Body of pancreas (tissue), 4 donors: Measurements from ENCODE around the gene AK5. TPM values are rescaled to one million over a fixed set of nuclear protein-coding genes. Genes with fewer than 3 reads are reported as not detected.

ENCODE experiments used
- ATAC-seq: fragments of 150-250 bp; one replicate; pipeline ENCODE4 v1.9.1; 2016
- DNase-seq, 4 donors: peaks; one replicate each; pipeline ENCODE4 v3.0.0-alpha.2; 2019
- H3K27ac ChIP-seq, 4 donors: fragments of 200-600 bp; sonication (generic); 1 replicate in 3 of 4; 2 replicates in 1 of 4; pipeline versions ENCODE4 v1.5.1 to v1.6.1; 2016 to 2019; ENCODE audit warnings: mild to moderate bottlenecking in 1 of 4, mixed read lengths in 1 of 4, moderate library complexity in 1 of 4
- H3K27me3 ChIP-seq, 2 donors: fragments of 200-600 bp; sonication (generic); one replicate each; pipeline ENCODE4 v1.6.0; 2016; ENCODE audit warnings: mild to moderate bottlenecking in 1 of 2
- H3K36me3 ChIP-seq, 2 donors: fragments of 200-600 bp; sonication (generic); replicated peaks in 1 of 2; 2 replicates each; pipeline ENCODE4 v1.5.1; 2016; ENCODE audit warnings: low read depth in 2 of 2; ENCODE audit not compliant: insufficient read depth in 1 of 2
- H3K4me1 ChIP-seq: fragments of 200-600 bp; sonication (generic); one replicate; pipeline ENCODE4 v1.6.0; 2016
- H3K4me3 ChIP-seq, 2 donors: fragments of 200-600 bp; sonication (generic); 1 replicate in 1 of 2; 2 replicates in 1 of 2; pipeline ENCODE4 v1.5.1; 2016 to 2019
- H3K9me3 ChIP-seq, 3 donors: fragments of 200-600 bp; sonication (generic); 1 replicate in 2 of 3; 2 replicates in 1 of 3; pipeline ENCODE4 v1.5.1; 2016
- POLR2A ChIP-seq, 3 donors: fragments of 450-650 bp; IDR thresholded peaks; one replicate each; pipeline ENCODE4 v1.6.1; 2016; ENCODE audit warnings: antibody characterized with exemption in 3 of 3, mild to moderate bottlenecking in 2 of 3
- WGBS, 2 donors: methylation state at CpG; one replicate each; pipeline ENCODE4 v1.1.5; 2017; 5-methylcytosine and 5-hydroxymethylcytosine counted together
- intact Hi-C: fragments of 100-400 bp; cut with DNase I; formaldehyde crosslinking; loops from one replicate; pipeline ENCODE4 v1.15.1; 2023
- total RNA-seq, 2 donors: library from RNA; depleted of rRNA; stranded (reverse); fragments of >200 nt; gene quantifications; one replicate each; pipeline ENCODE4 v1.1.0, GENCODE V29; 2016
- TF ChIP-seq, protein P1 (sequence below), 7 experiments: fragments of 450-650 bp in 4 of 7; fragments of 200-600 bp in 3 of 7; sonication (generic) in 3 of 7; IDR thresholded peaks; one replicate each; pipeline ENCODE4 v1.5.1; 2016 to 2019; ENCODE audit warnings: antibody characterized with exemption in 7 of 7

AK5 gene
- total RNA-seq, 2 donors from 2014 or later = not detected

DNA sequence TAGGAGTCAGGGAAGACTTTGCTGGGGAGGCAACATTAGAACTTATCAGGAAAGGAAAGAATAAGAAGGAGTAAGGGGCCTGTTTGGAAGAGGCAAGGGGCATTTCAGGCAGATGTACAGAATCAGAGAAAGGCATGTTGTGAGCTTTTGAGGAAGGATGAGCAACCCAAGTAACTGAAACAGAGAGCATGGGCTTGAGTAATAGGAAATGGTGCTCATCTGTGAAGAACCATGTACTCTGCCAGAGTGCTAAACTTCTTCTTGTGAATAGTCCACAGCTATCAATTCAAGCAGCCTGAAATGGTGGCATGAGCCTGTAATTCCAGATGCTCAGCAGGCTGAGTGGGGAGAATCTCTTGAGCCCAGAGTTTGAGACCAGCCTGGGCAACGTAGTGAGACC lies 43.4 kb upstream of the AK5 start:
- 56 to 57% methylated on average over 1 of the region's 1 CpG for WGBS, 2 donors
- Histone ChIP-seq H3K9me3 (no peaks in the 10 kb centered on the region), H3K4me1 (no peaks in the 10 kb centered on the region), H3K27me3 (no peaks in the 10 kb centered on the region), H3K4me3 (no peak overlapping the region), H3K27ac (no peak overlapping the region), H3K36me3 (no peaks in the 10 kb centered on the region)
- TF ChIP-seq, protein P1, sequence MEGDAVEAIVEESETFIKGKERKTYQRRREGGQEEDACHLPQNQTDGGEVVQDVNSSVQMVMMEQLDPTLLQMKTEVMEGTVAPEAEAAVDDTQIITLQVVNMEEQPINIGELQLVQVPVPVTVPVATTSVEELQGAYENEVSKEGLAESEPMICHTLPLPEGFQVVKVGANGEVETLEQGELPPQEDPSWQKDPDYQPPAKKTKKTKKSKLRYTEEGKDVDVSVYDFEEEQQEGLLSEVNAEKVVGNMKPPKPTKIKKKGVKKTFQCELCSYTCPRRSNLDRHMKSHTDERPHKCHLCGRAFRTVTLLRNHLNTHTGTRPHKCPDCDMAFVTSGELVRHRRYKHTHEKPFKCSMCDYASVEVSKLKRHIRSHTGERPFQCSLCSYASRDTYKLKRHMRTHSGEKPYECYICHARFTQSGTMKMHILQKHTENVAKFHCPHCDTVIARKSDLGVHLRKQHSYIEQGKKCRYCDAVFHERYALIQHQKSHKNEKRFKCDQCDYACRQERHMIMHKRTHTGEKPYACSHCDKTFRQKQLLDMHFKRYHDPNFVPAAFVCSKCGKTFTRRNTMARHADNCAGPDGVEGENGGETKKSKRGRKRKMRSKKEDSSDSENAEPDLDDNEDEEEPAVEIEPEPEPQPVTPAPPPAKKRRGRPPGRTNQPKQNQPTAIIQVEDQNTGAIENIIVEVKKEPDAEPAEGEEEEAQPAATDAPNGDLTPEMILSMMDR (IDR thresholded peaks at IDR 0.05) = no peak
- TF ChIP-seq POLR2A (IDR thresholded peaks at IDR 0.05) = no peak
- ATAC-seq = no peak
- intact Hi-C loops = no loop called here
- no peak for DNase-seq

DNA sequence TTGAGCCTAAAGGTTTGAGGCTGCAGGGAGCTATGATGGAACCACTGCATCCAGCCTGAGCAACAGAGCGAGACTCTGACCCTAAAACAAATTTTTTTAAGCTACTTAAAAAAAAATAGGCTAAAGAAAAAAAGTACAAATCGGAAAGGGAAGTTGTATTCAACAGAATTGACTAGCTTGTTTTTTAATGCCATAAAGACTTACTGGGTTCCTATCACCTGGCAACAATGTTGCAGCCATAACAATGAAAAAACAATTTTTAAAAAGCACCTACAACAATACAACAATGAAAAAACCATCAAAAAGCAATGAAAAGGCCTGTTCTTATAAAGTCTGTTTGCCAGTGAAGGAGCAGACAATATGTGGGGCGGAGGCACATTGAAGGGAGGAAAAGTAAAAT lies 42.5 kb upstream of the AK5 start:
- intact Hi-C loops = no loop called here
- no peak for DNase-seq
- Histone ChIP-seq H3K9me3 (no peaks in the 10 kb centered on the region), H3K27me3 (no peaks in the 10 kb centered on the region), H3K4me3 (no peak overlapping the region), H3K27ac (no peak overlapping the region), H3K36me3 (no peaks in the 10 kb centered on the region), H3K4me1 (no peaks in the 10 kb centered on the region)
- whole genome bisulfite sequencing, 2 donors = 54 to 68% methylated on average over 3 of the region's 3 CpGs
- TF ChIP-seq, protein P1 (IDR thresholded peaks at IDR 0.05) = no peak
- TF ChIP-seq POLR2A (IDR thresholded peaks at IDR 0.05) = no peak
- ATAC-seq = no peak

DNA sequence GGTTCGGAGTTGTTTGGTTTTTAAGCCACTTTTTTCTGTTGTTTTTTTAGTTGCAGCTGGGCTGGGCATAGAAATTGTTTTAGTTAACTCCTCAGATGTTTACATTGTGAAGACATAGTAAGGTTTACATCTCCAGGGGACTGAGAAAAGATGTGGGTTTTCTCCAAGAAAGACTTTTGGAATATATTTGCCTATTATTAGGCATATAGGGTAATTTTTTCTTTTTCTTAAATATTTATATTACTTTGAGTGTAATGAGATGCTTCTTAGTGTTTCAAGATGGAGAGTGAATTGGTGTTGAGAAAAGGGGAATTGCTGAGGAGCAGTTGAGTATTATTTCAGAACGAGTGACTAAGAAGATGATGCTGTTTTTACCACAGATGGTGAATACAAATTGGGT lies 36.0 kb upstream of the AK5 start:
- WGBS, 2 donors = 52 to 62% methylated on average over 2 of the region's 2 CpGs
- Histone ChIP-seq H3K27me3 (no peaks in the 10 kb centered on the region), H3K9me3 (peaks cover 0 to 2% (median 0%) of the 10 kb centered on the region in 3 donors), H3K27ac (no peak overlapping the region), H3K4me3 (no peak overlapping the region), H3K36me3 (no peaks in the 10 kb centered on the region), H3K4me1 (no peaks in the 10 kb centered on the region)
- ATAC-seq (no peak), DNase-seq (no peak)
- TF ChIP-seq, protein P1 (IDR thresholded peaks at IDR 0.05) = no peak
- no peak for TF ChIP-seq POLR2A (IDR thresholded peaks at IDR 0.05)
- intact Hi-C loops = no loop called here

DNA sequence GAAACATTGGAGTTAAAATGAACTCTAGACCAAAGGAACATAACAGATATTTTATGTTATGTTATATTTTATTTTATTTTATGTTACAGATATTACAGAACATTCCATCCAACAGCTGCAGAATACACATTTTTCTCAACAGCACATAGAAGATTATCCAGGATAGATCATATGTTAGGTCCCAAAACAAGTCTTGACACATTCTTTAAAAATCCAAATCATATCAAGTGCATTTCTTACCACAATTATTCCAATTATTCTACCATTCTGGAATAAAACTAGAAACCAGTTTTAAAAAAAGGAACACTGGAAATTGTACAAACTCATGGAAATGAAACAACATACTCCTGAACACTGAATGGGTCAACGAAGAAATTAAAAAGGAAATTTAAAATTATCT lies 31.7 kb upstream of the AK5 start:
- Histone ChIP-seq H3K4me3 (no peak overlapping the region), H3K27me3 (no peaks in the 10 kb centered on the region), H3K9me3 (peaks cover 0 to 7% (median 2%) of the 10 kb centered on the region in 3 donors), H3K4me1 (no peaks in the 10 kb centered on the region), H3K27ac (no peak overlapping the region), H3K36me3 (no peaks in the 10 kb centered on the region)
- 77 to 80% methylated on average over 1 of the region's 1 CpG for WGBS, 2 donors
- TF ChIP-seq POLR2A (IDR thresholded peaks at IDR 0.05) = no peak
- TF ChIP-seq, protein P1 (IDR thresholded peaks at IDR 0.05) = no peak
- DNase-seq = no peak
- intact Hi-C loops = no loop called here
- no peak for ATAC-seq

DNA sequence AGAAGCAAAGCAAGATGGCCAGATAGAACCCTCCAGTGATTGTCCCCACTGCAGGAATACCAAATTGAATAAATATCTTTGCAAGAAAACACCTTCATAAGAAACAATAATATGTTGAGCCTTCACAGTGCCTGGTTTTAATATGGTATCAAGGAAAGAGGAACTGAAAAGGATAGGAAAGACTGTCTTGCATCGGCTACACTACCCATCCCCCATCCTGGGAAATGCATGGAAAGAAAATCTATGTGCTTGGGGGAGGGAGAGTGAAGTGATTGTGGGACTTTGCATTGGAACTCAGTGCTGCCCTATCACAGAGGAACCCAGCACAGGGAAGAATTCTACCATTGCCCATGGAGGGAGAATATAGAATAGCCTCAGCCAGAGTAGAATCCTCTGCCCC lies 28.6 kb upstream of the AK5 start:
- DNase-seq (no peak), ATAC-seq (no peak)
- 76 to 81% methylated on average over 1 of the region's 1 CpG for WGBS, 2 donors
- no peak for TF ChIP-seq POLR2A (IDR thresholded peaks at IDR 0.05)
- TF ChIP-seq, protein P1 (IDR thresholded peaks at IDR 0.05) = no peak
- Histone ChIP-seq H3K27me3 (no peaks in the 10 kb centered on the region), H3K4me3 (no peak overlapping the region), H3K4me1 (no peaks in the 10 kb centered on the region), H3K36me3 (no peaks in the 10 kb centered on the region), H3K27ac (no peak overlapping the region), H3K9me3 (peaks cover 0 to 7% (median 2%) of the 10 kb centered on the region in 3 donors)
- intact Hi-C loops = no loop called here
